WI38 (cell line): Measurements from ENCODE around the gene TRIM24.

Source experiments
- H3K4me3 ChIP-seq: 2 replicates; pipeline ENCODE4 v1.5.1; 2011; ENCODE audit warnings: low read depth, mild to moderate bottlenecking, control low read depth, low read length
- CTCF ChIP-seq: IDR thresholded peaks from 2 replicates; pipeline ENCODE4 v1.5.1; 2012; ENCODE audit warnings: low read depth, mild to moderate bottlenecking, control low read depth, low read length

Gene TRIM24

DNA sequence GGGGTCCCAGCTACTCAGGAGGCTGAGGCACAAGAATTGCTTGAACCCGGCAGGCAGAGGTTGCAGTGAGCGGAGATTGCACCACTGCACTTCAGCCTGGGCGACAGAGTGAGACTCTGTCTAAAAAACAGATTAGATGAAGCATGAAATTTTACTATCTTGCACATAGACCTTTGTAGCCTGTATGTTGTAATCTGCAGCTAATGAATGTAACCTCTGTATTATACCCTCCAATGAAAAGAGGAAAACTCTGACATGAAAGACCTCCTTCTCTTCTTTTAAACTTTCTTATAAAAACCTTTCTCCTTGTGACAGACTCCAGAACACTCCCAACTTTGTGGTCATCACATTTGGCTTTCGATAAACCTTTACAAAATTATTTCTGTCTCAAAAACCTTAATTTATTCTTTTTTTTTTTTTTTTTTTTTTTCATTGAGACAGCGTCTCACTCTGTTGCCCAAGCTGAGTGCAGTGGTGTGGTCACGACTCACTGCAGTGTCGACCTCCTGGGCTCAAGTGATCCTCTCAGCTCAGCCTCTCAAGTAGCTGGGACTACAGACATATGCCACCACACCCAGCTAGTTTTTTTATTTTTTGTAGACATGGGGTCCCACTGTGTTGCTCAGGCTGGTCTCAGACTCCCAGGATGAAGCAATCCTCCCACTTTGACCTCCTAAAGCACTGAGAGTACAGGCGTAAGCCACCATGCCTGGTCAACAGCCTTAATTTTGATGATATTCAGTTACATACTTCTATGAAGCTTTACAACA is 143.7 kb downstream of the TRIM24 start:
- H3K4me3 ChIP-seq, result no peak overlapping the region
- TF ChIP-seq CTCF, result no peak

GRCh38 chr7:138606236-138606635 is 146.2 kb downstream of the TRIM24 start:
- no peak overlapping the region for H3K4me3 ChIP-seq
- no peak for TF ChIP-seq CTCF

- H3K4me3 ChIP-seq, result no peak overlapping the region
- TF ChIP-seq CTCF, result no peak
Measured at GRCh38 chr7:138607216-138608126, 147.4 kb downstream of the TRIM24 start.

- no peak overlapping the region for H3K4me3 ChIP-seq
- TF ChIP-seq CTCF, result no peak
Measured at GRCh38 chr7:138608275-138608674, 148.2 kb downstream of the TRIM24 start.

DNA sequence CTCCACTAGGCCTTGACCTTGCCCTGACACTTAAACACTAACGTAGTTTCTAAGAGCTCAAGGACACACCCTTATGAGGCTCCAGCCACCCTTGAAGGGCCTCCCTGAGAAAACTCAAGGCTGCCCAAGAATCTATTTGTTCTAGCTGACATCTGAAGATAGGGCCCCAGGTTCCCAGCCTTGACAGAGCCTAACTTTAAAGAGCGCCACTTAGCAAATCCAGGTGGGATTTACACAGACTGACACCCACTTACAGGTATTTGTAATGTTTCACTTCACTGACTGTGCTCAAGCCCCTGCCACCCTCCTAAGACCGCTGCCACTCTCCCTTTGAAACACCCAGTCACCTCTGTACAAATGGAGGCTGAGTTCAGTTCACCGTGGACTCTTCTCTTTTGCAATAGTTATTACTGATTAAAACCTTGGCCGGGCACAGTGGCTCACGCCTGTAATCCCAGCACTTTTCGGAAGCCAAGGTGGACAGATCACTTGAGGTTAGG is 150.7 kb downstream of the TRIM24 start:
- no peak for TF ChIP-seq CTCF
- no peak overlapping the region for H3K4me3 ChIP-seq

DNA sequence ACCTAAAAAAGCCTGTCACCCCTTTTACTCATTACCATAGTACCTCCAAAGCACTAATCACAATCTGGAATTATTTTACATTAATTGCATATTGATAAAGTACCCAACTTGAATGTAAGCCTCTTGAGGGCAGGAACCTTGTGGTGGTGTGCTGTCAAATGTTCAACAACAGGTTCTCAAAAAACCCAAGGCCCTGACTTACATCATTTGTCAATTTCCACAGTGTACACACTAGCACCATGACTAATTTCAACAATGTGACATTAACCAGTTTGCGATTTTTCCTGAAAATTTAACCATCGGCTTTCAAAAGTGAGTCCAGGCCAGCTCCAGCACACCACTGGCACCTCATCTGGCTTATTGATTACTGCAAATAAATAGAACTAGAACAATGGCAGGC is 153.6 kb downstream of the TRIM24 start:
- TF ChIP-seq CTCF, result no peak
- H3K4me3 ChIP-seq, result no peak overlapping the region

GRCh38 chr7:138616085-138616484 is 156.0 kb downstream of the TRIM24 start:
- no peak for TF ChIP-seq CTCF

More at GRCh38 chr7:138616085-138616484, 156.0 kb downstream of the TRIM24 start:
- no peak overlapping the region for H3K4me3 ChIP-seq
